SK-N-SH (cell line): ENCODE results near the gene HOXA4. TPM values are rescaled to one million over a fixed set of nuclear protein-coding genes. Genes with fewer than 3 reads are reported as not detected.

Source experiments
- CTCF ChIA-PET: fragments of 300-600, 350-600 bp; formaldehyde crosslinking; extraction: SDS; loops from one replicate; lab custom pipeline; 2021; lab: Yijun Ruan, JAX
- POLR2A ChIA-PET: fragments of 350-600 bp; sonication (Branson Sonifier 250); formaldehyde crosslinking; extraction: SDS; loops from one replicate; lab custom pipeline; 2020; ENCODE audit warnings: antibody characterized with exemption, inconsistent platforms; lab: Yijun Ruan, JAX
- DNase-seq: peaks from one replicate; pipeline ENCODE4 v3.0.0; 2012
- H2AFZ ChIP-seq: fragments of 200-600 bp; sonication (generic); 2 replicates; pipeline ENCODE4 v1.8.1; 2016; ENCODE audit warnings: antibody characterized with exemption, mild to moderate bottlenecking, low read depth
- H3F3A ChIP-seq: fragments of 200-600 bp; sonication (generic); replicated peaks from 2 replicates; pipeline ENCODE3; 2016; ENCODE audit warnings: antibody characterized with exemption, mild to moderate bottlenecking; ENCODE audit not compliant: insufficient read depth
- H3K27ac ChIP-seq, 2 experiments: fragments of 200-500 bp in 1 of 2; fragments of 200-600 bp in 1 of 2; sonication (Bioruptor generic) in 1 of 2; sonication (generic), shearing (Covaris generic) in 1 of 2; 2 replicates each; pipeline versions ENCODE4 v1.5.1 to v1.6.1; 2014 to 2016; ENCODE audit warnings: low read depth in 2 of 2, inconsistent platforms in 1 of 2, low read length in 1 of 2, mild to moderate bottlenecking in 1 of 2, mixed read lengths in 1 of 2
- H3K27me3 ChIP-seq: fragments of 200-600 bp; sonication (generic), shearing (Covaris generic); 2 replicates; pipeline ENCODE4 v1.6.1; 2016; ENCODE audit warnings: mixed run types; ENCODE audit not compliant: insufficient read depth
- H3K36me3 ChIP-seq, 2 experiments: fragments of 200-500 bp in 1 of 2; fragments of 200-600 bp in 1 of 2; sonication (Bioruptor generic) in 1 of 2; sonication (generic) in 1 of 2; replicated peaks in 1 of 2; 2 replicates each; pipeline versions ENCODE3 to v1.5.1; 2014 to 2016; ENCODE audit warnings: low read length in 1 of 2, mild to moderate bottlenecking in 1 of 2; ENCODE audit not compliant: insufficient read depth in 2 of 2, control insufficient read depth in 1 of 2
- H3K4me1 ChIP-seq, 2 experiments: fragments of 200-500 bp in 1 of 2; fragments of 200-600 bp in 1 of 2; sonication (Bioruptor generic) in 1 of 2; sonication (generic), shearing (Covaris generic) in 1 of 2; 2 replicates each; pipeline versions ENCODE4 v1.5.1 to v1.6.1; 2014 to 2016; ENCODE audit warnings: low read depth in 1 of 2, low read length in 1 of 2, mixed run types in 1 of 2; ENCODE audit not compliant: insufficient read depth in 2 of 2, control insufficient read depth in 1 of 2
- H3K4me2 ChIP-seq: fragments of 200-600 bp; sonication (generic), shearing (Covaris generic); 2 replicates; pipeline ENCODE4 v1.6.1; 2017; ENCODE audit warnings: mixed run types
- H3K4me3 ChIP-seq, 2 experiments: fragments of 200-500 bp in 1 of 2; fragments of 200-600 bp in 1 of 2; sonication (Bioruptor generic) in 1 of 2; sonication (generic), shearing (Covaris generic) in 1 of 2; 2 replicates each; pipeline versions ENCODE4 v1.5.1 to v1.8.1; 2014 to 2016; ENCODE audit warnings: low read depth in 2 of 2, inconsistent platforms in 1 of 2, low read length in 1 of 2, mild to moderate bottlenecking in 1 of 2, mixed read lengths in 1 of 2, moderate library complexity in 1 of 2
- H3K79me2 ChIP-seq: fragments of 200-600 bp; sonication (generic); 2 replicates; pipeline ENCODE4 v1.8.1; 2017; ENCODE audit warnings: mild to moderate bottlenecking; ENCODE audit not compliant: insufficient read depth
- H3K9ac ChIP-seq: fragments of 200-600 bp; sonication (generic); 2 replicates; pipeline ENCODE4 v1.6.1; 2017; ENCODE audit warnings: mixed run types
- H3K9me2 ChIP-seq: fragments of 200-600 bp; sonication (generic); 2 replicates; pipeline ENCODE4 v1.6.1; 2017; ENCODE audit warnings: mixed run types
- H3K9me3 ChIP-seq: fragments of 200-600 bp; sonication (generic); 2 replicates; pipeline ENCODE4 v1.6.1; 2017; ENCODE audit warnings: mixed run types, mild to moderate bottlenecking, moderate library complexity
- H4K20me1 ChIP-seq: fragments of 200-600 bp; sonication (generic); 2 replicates; pipeline ENCODE4 v1.6.1; 2017; ENCODE audit warnings: mild to moderate bottlenecking, mixed run types; ENCODE audit not compliant: insufficient read depth
- CHD2 ChIP-seq: fragments of 150-350 bp; IDR thresholded peaks from 2 replicates; pipeline ENCODE4 v1.6.1; 2018; ENCODE audit warnings: low read length; ENCODE audit not compliant: partially characterized antibody
- ELF1 ChIP-seq: IDR thresholded peaks from 2 replicates; pipeline ENCODE4 v1.4.0; 2012
- EZH2phosphoT487 ChIP-seq: fragments of 200-600 bp; sonication (generic); IDR thresholded peaks from 2 replicates; pipeline ENCODE4 v1.6.1; 2017; ENCODE audit warnings: low read depth, mixed run types, mild to moderate bottlenecking, antibody characterized with exemption, moderate library complexity, borderline replicate concordance
- FOSL2 ChIP-seq: IDR thresholded peaks from 2 replicates; pipeline ENCODE4 v1.4.0; 2012; ENCODE audit warnings: low read depth, mild to moderate bottlenecking, moderate library complexity, borderline replicate concordance
- FOXJ3 ChIP-seq: sonication (generic); formaldehyde crosslinking; IDR thresholded peaks from 2 replicates; pipeline ENCODE4 v1.5.1; 2020; ENCODE audit warnings: mild to moderate bottlenecking, missing genetic modification reagents
- FOXM1 ChIP-seq: IDR thresholded peaks from 2 replicates; pipeline ENCODE4 v1.4.0; 2012; ENCODE audit warnings: low read depth, mild to moderate bottlenecking
- GABPA ChIP-seq: IDR thresholded peaks from 2 replicates; pipeline ENCODE4 v1.4.0; 2012; ENCODE audit warnings: low read depth, mild to moderate bottlenecking
- GATA2 ChIP-seq: sonication (generic); formaldehyde crosslinking; IDR thresholded peaks from 2 replicates; pipeline ENCODE4 v1.5.0; 2020; ENCODE audit warnings: mild to moderate bottlenecking, missing genetic modification reagents
- IRF3 ChIP-seq: fragments of 150-350 bp; IDR thresholded peaks from 2 replicates; pipeline ENCODE4 v1.6.1; 2016; ENCODE audit warnings: mild to moderate bottlenecking, low read depth, low read length
- MXI1 ChIP-seq: IDR thresholded peaks from 2 replicates; pipeline ENCODE4 v1.6.1; 2012; ENCODE audit warnings: mild to moderate bottlenecking, low read depth, low read length, improper control_type of control experiment
- NRF1 ChIP-seq: IDR thresholded peaks from 2 replicates; pipeline ENCODE4 v1.6.1; 2012; ENCODE audit warnings: low read depth, mild to moderate bottlenecking, low read length
- PBX3 ChIP-seq: IDR thresholded peaks from 2 replicates; pipeline ENCODE4; 2012
- RFX5 ChIP-seq: IDR thresholded peaks from 2 replicates; pipeline ENCODE4 v1.6.1; 2012; ENCODE audit warnings: mild to moderate bottlenecking, improper control_type of control experiment, low read length
- SIN3A ChIP-seq: IDR thresholded peaks from 2 replicates; pipeline ENCODE4 v1.6.1; 2012; ENCODE audit warnings: low read depth, mild to moderate bottlenecking, low read length, moderate library complexity, borderline replicate concordance
- SMC3 ChIP-seq: IDR thresholded peaks from 2 replicates; pipeline ENCODE4 v1.6.1; 2012; ENCODE audit warnings: low read depth, low read length, improper control_type of control experiment
- TEAD4 ChIP-seq: IDR thresholded peaks from 2 replicates; pipeline ENCODE4 v1.4.0; 2012; ENCODE audit warnings: mild to moderate bottlenecking, borderline replicate concordance; ENCODE audit not compliant: insufficient read depth
- USF2 ChIP-seq: fragments of 150-350 bp; IDR thresholded peaks from 2 replicates; pipeline ENCODE4 v1.6.1; 2017; ENCODE audit warnings: antibody characterized with exemption, low read length, low read depth, borderline replicate concordance
- YY1 ChIP-seq: IDR thresholded peaks from 2 replicates; pipeline ENCODE4 v1.4.0; 2012; ENCODE audit warnings: low read depth, mild to moderate bottlenecking
- WGBS: methylation state at CpG from one replicate; pipeline ENCODE4 v1.1.6; 2017; ENCODE audit warnings: low lambda C conversion rate; 5-methylcytosine and 5-hydroxymethylcytosine counted together
- polyA plus RNA-seq, 3 experiments: library from polyadenylated mRNA; depleted of rRNA; stranded (reverse); fragments of >200 nt; gene quantifications; 2 replicates each; pipeline ENCODE4 v1.2.3, GENCODE V29; 2012
- TF ChIP-seq, protein P1 (sequence below): fragments of 200-600 bp; sonication (generic); IDR thresholded peaks from 2 replicates; pipeline ENCODE4 v1.6.1; 2017; ENCODE audit warnings: antibody characterized with exemption, mild to moderate bottlenecking, moderate library complexity

The HOXA4 gene
- polyA plus RNA-seq, 1 of the 3 experiments (the other 2 are of a cell fraction) = not detected

- Histone ChIP-seq H3K4me2 (no peak overlapping the region), H2AFZ (no peak overlapping the region), H3K9ac (no peak overlapping the region), H3K36me3 (no peaks in the 10 kb centered on the region), H3F3A (no peaks in the 10 kb centered on the region), H3K9me2 (0 out of 2 replicates have a peak, but pooled peaks cover 4% of the 10 kb centered on the region), H4K20me1 (no peaks in the 10 kb centered on the region), H3K9me3 (no peaks in the 10 kb centered on the region), H3K27ac (no peak overlapping the region), H3K4me3 (no peak overlapping the region), H3K27me3 (peaks cover 12% of the 10 kb centered on the region; the same call in 1 of the 2 replicates), H3K4me1 (no peaks in the 10 kb centered on the region), H3K79me2 (no peaks in the 10 kb centered on the region)
- 8% methylated on average over 1 of the region's 1 CpG for WGBS
- ChIA-PET POLR2A (no interaction called here), CTCF (no interaction called here)
- no peak for DNase-seq
- no peak for TF ChIP-seq FOSL2
- no peak for TF ChIP-seq ELF1
- TF ChIP-seq NRF1 = no peak
- TF ChIP-seq, protein P1, sequence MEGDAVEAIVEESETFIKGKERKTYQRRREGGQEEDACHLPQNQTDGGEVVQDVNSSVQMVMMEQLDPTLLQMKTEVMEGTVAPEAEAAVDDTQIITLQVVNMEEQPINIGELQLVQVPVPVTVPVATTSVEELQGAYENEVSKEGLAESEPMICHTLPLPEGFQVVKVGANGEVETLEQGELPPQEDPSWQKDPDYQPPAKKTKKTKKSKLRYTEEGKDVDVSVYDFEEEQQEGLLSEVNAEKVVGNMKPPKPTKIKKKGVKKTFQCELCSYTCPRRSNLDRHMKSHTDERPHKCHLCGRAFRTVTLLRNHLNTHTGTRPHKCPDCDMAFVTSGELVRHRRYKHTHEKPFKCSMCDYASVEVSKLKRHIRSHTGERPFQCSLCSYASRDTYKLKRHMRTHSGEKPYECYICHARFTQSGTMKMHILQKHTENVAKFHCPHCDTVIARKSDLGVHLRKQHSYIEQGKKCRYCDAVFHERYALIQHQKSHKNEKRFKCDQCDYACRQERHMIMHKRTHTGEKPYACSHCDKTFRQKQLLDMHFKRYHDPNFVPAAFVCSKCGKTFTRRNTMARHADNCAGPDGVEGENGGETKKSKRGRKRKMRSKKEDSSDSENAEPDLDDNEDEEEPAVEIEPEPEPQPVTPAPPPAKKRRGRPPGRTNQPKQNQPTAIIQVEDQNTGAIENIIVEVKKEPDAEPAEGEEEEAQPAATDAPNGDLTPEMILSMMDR = no peak
- TF ChIP-seq SIN3A = no peak
- no peak for TF ChIP-seq MXI1
- no peak for TF ChIP-seq RFX5
- no peak for TF ChIP-seq FOXJ3 (CRISPR knock-in tag)
- no peak for TF ChIP-seq FOXM1
- TF ChIP-seq GABPA = no peak
- TF ChIP-seq USF2 = no peak
- no peak for TF ChIP-seq GATA2
- no peak for TF ChIP-seq YY1
- no peak for TF ChIP-seq EZH2phosphoT487
- TF ChIP-seq CHD2 = no peak
- TF ChIP-seq TEAD4 = no peak
- TF ChIP-seq SMC3 = no peak
- TF ChIP-seq PBX3 = no peak
- TF ChIP-seq IRF3 = no peak
Observed at GRCh38 chr7:27079234-27079975, 51.2 kb downstream of the HOXA4 start.
